Fibroblast of upper back skin (primary cell): ENCODE results near the gene KANK4.

Experiments used
- DNase-seq: peaks from one replicate; pipeline ENCODE4 v3.0.0-alpha.2; 2013

KANK4 gene

DNA sequence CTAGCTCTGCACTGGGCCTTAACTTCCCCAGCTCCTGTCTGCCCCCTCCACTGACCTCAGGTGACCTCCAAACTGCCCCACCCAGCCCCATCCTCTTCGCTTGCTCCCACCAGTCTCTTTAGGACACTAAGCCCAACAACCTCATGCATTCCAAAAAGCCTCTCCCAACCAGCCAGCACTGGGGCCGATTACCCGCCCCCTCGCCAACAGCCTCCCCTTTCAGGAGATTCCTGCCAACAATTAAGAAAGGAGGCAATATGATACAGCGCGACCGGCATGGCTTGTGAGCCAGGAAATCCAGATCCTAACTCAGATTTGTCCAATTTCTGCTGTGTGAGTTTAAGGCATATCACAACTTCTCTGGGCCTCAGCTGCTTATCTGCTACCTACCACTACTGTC is 14.7 kb downstream of the KANK4 start:
- no peak for DNase-seq

DNA sequence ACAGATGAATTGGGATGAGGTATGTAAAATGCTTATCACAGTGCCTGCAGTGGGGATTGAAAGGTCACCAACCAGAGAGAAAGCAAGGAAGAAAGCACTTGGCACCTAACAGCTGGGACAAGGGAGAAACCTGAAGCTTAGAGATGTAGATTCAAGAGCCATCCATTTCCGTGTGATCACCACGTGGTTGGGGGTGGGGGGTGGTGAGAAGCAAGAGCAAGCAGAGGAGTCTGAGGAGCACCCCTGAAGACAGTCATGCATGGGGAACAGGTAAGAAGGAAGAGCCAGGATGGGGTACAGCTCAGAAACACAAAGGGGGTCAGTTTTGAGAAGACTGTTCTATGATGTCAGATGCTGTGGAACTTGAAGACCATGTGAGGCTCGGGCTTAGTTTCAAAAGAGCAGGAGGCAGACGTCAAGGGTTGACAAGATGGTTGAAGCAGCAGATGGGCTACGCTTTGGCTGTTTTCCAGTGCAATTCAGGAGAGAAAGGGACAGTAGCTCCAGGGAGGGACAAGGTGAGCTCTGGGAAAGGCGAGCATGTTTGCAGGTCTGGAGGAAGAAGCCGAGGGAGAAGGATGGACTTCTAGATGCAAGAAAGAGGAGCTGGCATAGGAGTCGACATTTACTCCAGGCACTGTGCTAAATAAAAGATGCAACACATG is 17.4 kb downstream of the KANK4 start:
- no peak for DNase-seq

DNA sequence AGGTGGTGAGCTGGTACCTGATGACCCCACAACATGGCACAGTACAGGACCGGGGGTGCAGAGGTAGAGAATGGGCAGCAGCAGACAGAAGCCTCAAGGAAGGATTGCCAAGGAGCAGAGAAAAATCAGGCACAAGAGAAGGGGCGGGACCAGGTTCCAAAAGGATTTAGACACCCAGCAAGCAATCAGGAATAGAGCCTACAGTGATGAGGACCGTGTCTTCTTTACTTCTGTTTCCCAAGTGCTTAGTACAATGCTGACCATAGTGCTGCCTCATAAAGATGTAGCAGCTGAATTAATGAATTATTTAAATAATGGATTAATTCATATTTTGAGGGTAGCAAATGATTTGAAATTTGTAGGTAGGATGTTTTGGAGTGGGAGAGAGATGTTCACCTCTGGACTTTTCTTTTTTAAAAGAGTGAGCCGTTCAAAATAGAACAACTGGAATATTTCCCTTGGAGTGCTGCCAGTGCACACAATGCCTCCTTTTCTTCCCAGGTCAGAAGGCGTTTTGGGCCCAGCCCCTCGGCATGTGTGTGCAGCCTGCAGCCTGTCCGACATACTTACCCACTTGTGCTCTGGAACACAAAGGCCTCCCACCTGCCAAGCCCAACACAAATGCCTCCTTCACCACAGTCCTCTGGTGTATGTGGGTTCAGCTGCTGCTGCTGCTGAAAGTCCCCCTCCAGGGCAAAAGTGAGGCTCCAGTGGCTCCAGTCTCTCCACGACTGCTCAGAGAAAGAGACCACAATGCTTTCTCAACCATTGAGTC is 19.6 kb downstream of the KANK4 start:
- DNase-seq = no peak

DNA sequence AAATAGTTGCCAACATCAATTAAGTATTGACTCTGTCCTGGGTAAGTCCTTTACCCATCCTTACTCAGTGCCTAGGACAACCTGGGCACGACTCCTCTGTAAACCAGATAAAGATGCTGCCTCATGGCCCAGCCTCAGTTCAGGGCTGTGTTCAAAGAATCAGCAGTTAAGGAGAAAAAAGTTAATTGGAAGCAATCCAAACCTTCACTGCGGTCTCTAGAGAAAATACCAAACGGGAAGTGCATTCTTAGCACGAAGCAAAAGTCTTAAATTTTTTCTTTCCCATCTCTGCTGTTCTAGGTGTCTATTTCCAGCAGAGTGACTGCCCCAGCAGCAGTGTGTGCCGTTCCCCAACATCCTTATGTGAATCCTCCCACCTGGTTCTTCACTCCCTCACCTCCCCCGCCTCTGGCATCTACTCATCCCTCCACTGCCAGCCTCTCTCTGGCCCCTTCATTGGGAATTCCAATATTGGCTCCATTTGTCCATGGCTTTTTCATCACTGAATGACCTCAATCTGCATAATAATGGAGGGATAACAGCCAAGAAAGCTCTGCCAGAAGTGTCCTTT is 23.2 kb downstream of the KANK4 start:
- peak; percentile 88 for DNase-seq

DNA sequence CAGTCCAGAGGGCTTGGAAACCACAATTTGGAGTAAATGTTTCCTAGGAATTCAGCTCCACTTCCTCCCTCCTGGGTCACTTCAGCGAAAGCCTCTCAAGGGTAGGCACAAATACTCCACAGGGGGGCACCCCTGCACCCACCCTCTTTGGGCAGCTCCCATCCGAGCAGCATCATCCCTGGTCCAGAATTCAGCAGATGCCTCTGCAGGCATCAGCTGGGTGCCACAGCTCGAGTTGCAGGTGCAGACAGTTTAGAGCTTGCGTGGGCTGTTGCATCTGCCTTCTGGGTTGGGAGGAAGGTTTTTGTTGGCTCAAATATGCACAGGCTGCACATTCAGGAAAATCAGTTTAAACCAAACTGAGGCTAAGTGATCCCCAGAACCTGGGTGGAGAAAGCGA is 25.0 kb downstream of the KANK4 start:
- peak; percentile 53 for DNase-seq

DNA sequence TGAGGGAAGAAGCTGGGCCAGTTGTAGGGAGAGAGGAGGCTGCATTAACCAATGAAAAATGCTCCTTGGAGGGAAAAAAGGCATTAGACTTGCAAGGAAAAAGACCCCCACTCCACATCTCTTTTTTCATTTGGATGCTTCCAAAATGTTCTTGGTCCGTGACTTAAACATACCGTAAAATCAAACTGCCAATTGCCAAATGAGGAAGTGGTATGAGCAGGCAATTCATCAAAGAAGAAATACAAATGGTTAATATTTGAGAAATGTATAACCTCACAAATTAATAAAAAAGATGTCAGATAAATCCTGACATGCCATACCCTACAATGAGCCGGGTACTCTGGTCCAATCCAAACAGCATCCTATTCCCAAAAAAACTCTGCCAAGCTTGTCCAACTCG is 30.6 kb downstream of the KANK4 start:
- no peak for DNase-seq

DNA sequence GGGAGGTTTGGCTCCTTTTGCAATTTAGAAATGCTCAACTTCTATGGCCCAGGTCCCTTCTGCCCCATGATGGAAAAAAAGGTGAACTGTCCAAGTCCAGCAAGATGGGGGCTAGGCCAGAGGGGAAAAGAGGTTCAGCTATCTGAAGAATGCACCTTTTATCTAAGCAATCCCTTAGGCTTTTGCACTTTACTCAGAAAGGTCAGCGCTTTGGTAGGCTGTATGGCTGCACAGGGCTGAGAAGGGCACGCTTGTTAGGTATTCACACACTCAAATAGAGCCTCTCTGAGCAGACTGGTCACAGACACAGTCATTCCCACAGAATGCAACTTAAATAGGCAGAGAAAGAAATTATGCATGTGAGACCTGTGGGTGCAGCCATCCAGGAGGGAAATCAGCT is 31.0 kb downstream of the KANK4 start:
- no peak for DNase-seq

DNA sequence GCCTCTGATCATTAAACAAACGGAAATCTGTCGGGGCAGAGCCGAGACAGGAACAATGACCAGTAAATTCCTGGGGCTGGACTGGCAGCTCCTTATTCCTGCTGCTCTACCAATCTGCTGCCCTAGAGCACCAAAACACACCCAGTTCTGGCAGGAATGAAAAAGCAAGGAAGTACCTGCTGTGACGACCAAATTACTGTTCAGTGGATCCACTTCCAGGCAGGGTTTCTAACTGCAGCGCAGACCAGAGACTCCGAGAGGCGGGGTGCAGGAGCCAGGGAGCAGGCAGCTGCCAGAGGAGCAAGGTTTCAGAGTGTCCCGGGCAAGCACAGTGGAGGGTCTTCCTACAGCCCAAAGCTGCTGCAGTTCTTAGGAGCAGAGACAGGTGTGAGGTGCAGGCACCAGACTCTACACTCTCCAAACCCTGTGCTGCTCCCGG is 32.4 kb downstream of the KANK4 start:
- no peak for DNase-seq

DNA sequence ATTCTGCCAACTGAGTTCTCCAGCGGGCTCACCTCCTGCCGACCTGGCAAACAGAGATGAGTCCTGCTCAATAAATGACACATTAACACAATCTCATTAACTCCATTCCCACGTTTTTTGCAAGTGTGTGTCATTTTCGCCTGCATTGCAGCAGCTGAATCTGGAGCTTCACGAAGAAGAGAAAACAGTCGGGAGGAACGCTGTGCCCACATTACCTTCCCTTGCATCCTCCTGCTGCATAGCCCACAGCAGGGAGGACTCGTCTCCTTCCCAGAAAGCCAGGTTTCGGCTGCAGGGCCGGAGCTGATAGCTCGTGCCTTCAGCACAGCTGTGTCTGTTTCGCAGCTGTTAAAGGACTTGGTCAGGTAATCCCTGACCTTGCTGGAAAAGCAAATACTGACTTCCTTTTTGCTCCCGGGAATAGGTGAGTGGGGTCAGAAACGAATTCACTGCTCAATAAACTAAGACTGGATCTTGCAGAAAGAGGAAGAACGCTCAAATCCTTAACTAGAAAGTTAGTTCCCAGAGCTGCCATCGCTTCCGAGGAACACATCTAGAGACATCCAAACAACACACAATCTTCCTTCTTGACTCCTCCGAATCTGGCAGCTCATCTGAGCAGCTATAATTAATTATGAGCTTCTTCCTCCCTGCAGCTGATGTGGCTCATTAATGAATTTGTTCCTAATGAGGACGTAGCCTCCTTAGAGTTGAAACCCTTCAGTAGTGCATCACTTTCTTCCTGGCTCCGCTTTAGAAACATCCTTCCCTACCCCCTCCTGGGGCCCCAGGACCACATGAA is 33.0 kb downstream of the KANK4 start:
- DNase-seq = no peak

DNA sequence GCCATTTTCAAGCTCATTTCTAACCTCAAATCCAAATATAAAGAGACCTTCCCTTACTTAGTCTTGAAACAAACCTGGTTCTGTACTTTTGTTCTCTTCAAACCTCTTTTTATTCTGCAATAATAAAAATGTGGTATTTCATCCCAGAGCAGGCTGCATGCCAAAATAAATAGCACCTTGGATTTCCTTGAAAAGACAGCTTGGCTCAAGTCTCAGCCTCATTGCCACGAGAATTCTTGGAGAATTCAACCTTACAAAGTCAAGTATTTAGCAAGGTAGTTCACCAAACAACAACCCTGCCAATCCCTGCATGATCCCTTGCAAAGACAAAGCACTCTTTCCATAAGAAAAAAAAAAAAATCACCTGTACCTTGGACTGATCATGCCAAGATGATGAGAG is 33.8 kb downstream of the KANK4 start:
- no peak for DNase-seq

DNA sequence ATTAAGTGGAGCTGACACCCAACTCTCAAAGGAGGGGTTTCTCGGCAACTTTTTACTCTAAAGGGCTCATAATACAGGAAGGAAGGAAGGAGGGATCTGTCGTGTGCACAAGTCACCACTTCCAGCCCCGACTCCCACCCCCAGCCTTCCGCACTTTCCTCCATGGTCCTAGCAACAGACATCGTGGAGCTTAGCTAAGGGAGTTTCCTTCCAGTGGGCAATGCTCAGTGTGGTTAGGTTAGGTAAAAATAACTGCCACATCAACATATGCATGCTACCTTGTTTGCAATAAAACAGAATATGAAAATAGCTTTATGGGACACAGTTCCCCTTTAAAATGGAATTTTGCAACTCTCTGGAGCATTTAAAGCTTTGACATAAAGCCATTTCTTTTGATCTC is 35.2 kb downstream of the KANK4 start:
- DNase-seq = no peak

DNA sequence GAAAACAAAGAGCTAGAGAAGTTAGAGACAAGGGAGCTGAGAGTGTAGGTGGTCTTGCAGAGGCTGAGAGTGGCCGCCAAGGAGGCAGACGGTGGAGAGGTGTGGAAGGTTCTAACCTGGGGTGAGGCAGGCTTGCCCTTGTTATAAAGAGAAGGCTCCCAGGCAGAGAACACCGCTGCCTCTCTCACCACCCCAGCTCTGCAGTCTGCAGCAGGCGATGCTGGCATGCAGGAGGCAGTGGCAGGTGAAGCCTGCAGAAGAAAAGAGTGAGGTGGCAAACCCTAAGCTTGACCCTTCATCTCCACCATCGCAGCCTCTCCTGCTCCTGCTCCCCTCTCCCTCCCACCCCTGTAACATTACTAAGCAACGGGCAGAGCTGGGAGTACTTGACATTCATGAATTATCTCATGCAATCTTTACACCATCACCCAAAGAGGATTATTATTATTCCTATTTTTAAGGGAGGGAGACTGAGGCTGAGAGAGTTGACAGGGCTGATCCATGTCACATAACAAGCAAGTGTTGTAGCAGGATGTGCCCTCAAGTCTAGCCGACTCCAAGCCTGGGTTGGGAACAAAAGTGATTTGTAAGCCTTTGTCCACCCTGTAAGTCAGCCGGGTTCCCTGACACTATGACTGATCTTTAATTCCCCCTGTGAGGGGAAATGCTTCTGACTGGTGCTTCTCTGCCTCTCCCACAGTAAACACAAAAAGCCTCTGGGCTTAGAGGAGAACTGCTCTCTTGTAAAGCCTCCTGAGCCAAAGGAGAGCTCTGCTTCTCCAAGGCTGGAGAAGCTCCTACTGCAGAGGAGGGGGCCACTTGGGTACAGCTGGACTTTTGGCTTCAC is 36.1 kb downstream of the KANK4 start:
- DNase-seq = no peak

DNA sequence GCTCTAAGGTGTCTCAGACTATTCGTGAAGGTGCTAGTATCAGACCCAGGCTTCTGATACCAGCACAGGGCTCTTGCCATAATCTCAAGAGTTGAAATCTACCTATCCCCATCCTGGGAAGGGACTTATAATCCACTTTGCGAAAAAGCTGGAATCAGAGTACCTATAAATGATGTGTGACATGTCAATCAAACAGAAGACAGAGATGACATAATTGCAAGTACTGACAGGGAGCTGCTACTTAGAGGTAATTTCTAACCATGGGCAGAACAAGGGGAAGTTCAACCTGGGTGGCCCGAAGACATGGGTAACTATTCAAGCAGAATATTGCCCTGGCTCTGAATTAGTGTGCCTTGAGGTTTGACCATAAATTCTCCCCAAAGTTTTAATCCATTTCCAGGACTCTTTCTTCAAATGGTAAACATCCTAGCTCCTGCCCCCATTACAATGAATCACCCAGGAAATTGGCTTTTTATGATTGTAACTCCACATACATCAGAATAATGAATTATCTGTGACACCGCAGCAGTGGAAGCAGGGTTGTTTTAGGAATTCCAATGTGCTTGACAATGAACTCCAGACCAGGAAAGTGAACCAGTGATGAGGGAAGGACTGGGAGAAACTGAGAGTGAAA is 37.2 kb downstream of the KANK4 start:
- peak; percentile 75 for DNase-seq

DNA sequence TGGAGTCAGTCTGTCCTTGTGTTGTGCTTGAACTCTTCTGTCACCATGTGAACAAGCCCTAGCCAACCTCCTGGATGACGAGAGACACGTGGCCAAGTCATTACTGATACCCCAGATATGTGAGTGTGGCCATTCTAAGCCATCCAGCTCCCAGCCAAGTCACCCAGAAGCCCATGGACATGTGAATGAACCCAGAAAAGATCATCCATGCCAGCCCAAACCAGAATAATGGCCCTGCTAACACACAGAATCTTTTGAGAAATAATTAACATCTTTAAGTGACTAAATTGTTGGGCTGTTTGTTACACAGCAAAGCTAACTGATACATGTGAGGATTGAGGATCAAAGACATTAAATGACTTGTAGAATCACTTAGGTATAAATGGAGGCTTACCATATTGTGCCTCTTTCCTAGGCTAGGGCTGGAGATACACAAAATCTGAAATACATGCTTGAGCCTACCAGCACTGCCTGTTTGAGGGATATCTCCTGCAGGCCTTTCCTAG is 38.2 kb downstream of the KANK4 start:
- no peak for DNase-seq

DNA sequence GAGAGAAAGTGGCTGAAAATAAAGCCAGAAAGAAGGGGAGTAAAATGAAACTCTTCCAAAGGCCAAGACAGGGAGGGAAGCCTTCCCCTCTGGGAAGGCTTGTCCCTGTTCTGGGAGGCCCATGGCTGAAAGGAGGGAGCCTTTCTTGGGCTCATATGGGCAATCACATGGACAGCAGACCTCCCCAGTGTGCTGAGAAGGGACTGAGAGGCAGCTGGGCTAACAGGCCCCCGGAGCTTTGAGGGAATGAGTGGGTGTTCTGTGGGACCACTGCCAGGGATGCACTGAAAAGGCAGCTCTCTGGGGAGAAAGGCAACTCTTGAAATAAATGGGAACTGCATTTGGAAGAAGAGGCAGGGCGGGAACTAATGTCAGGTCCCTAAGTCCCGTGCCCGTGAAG is 39.1 kb downstream of the KANK4 start:
- no peak for DNase-seq

DNA sequence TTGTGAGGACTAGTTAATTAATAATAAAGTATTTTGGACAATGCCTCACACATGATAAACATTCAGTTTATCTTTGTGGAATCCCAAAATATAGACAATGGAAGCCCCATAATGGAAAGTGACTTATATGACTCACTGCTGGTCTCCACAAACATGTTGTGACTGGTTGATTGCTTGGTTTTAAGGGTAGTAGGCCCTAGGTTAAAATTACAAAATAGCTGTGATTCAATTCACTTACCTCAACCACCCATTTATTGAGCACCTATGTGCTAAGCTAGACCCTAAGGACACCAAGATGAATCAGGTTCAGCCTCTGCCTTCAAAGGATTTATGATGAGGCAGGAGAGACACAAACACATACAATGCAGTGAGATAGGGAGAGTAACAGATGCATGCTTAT is 42.4 kb downstream of the KANK4 start:
- no peak for DNase-seq

DNA sequence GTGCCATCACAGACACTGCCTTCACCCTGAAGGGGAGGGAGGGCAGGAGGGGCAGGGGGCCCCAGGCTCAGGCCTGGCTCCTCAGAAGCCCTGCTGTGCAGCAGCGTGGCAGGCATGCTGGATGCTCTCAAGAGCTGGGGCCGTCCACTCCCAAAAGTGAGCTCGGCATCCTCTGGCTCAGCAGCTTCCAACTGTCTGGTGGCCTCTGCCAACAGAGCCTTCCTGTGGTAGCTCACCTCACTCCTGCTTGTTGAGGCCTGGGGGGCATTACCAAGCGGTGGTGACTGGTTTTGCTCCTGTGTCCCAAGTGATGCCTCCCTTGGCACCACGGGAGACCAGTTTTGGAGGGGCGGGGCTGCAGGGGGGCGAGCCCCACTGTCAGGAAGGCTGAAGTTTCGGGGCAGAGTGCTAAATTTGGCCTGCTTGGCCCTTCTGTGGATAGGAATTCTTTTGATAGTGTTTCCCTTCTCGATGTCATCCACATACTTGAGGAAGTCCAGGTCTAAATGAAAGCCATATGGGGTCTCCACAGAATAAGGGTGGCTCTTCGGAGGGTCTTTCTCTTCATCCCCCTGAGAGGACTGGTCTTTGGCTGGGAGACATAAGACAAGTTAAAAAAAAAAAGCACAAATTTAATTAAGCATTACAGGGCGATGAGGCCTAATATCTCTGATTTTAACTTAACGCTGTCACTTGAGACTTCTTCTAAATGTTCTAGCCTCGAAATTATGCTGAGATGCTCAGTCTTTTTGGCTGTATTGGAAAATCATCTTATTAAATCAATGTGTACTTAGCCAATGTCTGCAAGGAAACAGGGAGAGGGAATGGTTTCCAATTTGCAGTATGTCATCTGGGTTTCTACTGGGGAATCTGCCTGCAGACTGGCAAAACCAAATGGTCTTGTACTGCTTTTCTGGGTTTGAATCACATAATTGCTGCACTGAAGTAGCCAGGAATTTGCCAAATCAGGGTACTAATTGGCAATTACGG is 44.4 kb downstream of the KANK4 start:
- DNase-seq = no peak

DNA sequence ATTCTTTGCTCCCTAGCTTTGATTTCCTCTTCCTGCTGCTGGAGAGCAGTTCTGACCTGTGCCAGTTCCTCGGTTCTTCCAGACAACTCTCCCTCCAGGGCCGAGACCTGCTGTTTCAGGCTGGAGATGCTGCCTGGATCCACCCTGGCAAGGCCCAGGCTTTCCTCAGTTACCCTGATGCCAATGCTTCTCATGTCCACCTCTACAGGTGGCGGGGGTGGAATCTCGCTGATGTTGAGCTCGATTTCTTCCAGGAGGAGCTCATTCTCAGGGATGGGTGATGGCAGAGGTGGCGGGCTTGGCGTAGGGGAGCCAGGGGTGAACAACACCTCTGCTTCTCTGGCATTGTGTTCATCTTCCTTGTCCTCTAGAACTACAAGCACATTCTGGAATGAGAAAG is 45.3 kb downstream of the KANK4 start:
- DNase-seq = no peak

DNA sequence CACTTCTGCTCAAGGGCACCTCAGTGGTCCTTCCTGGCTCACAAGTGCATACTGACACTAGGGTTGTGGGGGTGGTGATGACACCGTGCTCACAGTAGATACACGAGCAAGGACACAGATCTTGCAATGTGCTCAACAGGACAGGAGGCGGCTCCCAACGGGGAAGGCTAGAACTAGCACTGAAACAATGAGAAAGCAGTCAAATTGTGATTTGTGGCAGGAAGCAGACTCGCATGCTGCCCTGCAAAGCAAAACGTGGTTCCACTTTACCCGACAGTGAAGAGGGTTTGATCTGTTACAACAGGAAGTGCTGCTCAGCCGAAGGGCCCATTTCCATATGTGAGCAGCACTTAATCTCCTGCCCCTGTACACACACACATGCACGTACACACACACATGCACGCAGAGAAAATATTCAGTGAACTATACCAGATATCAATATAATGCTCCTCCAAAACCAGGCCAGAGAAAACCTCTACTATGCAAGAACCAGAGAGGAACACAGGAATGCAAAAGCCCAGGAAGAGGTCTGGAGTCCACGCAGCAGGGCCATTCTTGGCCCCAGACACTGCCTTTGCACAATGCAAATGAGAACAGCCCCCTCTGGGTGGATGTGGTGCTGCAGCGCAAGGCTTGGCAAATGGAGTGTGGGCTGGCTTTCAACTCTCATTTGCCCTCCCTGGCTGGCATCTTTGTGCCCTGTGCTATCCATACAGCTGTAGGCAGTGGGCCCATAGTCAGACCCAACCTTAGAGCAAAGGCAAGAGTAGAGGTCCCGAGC is 47.1 kb downstream of the KANK4 start:
- DNase-seq = peak; percentile 73

DNA sequence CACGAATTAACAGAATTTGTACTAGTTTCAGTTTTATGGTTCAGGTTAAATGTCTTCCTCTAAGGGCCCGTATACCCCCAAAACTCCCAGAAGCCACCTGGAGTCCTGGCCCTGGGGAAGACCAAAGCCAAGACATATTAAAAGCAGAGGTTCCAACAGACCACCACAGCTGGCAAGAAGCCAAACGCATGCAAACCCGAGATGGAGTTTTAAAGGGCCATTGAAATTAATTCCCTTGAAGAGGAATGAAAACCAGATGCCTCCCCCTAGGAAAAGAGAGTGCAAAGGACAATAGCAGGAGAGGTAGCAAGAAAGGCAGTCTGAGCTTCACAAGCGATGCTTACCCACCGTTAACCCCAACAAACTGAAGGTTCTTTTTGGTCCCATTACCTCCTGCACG is 48.1 kb downstream of the KANK4 start:
- DNase-seq = no peak
